Globus pallidus (tissue), 1 donor: ENCODE data around the gene CAPN12.
"Not testable (repeated sequence)": the region's sequence is repeated elsewhere in the genome, so short reads cannot be mapped to it uniquely, and the experiment has no call there.

Experiments used
- DNase-seq: peaks from one replicate; pipeline ENCODE4 v3.0.0-alpha.2; 2015; ENCODE audit warnings: low spot score

Gene CAPN12, protein sequence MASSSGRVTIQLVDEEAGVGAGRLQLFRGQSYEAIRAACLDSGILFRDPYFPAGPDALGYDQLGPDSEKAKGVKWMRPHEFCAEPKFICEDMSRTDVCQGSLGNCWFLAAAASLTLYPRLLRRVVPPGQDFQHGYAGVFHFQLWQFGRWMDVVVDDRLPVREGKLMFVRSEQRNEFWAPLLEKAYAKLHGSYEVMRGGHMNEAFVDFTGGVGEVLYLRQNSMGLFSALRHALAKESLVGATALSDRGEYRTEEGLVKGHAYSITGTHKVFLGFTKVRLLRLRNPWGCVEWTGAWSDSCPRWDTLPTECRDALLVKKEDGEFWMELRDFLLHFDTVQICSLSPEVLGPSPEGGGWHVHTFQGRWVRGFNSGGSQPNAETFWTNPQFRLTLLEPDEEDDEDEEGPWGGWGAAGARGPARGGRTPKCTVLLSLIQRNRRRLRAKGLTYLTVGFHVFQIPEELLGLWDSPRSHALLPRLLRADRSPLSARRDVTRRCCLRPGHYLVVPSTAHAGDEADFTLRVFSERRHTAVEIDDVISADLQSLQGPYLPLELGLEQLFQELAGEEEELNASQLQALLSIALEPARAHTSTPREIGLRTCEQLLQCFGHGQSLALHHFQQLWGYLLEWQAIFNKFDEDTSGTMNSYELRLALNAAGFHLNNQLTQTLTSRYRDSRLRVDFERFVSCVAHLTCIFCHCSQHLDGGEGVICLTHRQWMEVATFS

DNA sequence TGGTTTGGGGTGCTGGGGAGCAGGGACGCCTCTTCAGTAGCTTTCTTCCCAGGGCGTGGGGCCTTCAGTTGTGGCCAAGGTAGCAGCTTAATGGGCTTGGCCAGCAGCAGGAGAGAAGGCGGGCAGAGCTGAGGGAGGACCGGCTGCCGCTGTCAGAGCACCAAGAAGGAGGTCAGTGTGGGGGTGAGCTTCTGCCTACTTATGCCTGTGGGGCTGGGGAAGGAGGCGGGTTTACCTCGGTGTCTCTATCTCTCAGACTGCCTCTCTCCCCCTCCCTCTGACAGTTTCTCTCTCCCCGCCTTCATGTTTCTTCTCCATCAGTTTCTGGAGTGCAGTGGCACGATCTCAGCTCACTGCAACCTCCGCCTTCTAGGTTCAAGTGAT, at the start of gene CAPN12:
TSS of gene CAPN12 (minus strand) at position 177 of the 384 bp plus-strand sequence. CDS start 309 bp downstream, outside the sequence.
- no peak for DNase-seq

DNA sequence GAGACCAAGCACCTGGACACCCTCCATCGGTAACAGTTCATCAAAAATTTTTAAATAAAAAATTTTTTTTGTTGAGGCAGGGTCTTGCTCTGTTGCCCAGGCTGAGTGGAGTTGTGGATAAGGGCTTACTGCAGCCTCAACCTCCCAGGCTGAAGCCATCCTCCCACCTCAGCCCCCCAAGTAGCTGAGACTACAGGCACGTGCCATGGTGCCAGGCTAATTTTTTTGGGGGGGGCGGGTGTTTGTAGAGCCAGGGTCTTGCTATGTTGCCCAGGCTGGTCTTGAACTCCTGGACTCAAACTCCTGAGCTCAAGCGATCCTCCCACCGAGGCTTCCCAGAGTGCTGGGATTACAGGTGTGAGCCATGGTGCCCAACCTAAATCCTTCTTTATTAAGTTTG, 49.4 kb upstream of the CAPN12 start:
- no peak for DNase-seq

DNA sequence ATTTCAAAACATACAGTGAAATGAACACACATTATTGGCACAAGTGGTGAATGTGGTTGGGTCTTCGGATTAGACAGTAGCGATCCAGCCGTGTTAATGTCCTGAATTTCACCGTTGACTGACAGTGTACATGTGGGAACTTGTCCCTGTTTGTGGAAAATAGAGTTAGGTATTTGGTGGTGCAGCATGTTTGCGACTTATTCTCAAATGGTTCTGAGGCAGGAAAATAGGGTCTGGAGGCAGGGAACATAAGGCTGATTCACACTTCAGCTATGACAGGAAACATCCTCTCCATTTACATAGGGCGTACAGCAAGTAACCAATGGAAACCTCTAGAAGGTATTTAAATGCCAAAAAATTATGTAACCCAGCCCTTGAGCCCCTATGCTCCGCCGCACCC, 48.9 kb upstream of the CAPN12 start:
- DNase-seq, result no peak

DNA sequence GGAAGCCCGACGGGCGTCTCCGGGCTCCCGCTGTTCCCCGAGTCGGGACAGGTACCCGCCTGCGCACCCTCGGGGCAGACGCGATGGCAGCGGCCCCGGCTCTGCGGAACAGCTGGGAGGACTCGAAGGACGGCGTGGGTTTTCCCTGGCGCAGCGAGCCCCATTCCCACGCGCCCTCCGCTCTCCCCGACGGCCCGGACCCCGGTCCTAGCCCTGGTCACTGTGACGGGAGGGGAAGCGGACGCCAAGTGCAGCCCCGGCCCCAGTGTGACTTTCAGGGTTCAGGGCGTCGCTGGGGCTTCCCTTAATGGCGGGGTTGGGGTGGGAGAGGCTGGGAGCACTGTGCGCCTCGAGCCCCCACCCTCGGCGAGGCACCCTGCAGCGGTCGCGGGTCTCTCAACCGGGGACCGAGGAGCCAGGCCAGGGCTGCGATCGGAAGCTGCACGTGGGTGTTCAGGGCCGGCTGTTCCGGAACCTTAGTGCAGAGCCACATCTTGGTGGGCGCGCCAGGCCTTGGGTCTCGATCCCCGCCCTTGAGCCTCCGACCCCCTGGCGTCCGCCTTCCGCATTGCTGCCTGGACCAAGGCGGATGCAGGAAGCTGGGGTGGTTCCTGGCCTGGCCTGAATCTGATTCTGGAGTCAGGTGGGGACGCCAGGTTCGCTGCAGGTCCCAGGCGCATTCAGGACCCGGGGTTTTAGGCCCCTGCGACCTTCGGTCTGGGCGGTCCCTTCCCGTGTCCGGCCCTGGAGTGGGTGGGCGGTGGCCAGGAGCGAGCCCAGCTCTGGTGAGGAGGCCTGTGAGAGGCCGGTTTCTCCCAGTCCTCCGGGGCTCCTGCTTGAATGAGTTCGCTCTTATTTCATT, 48.2 kb upstream of the CAPN12 start:
- DNase-seq, result no peak

DNA sequence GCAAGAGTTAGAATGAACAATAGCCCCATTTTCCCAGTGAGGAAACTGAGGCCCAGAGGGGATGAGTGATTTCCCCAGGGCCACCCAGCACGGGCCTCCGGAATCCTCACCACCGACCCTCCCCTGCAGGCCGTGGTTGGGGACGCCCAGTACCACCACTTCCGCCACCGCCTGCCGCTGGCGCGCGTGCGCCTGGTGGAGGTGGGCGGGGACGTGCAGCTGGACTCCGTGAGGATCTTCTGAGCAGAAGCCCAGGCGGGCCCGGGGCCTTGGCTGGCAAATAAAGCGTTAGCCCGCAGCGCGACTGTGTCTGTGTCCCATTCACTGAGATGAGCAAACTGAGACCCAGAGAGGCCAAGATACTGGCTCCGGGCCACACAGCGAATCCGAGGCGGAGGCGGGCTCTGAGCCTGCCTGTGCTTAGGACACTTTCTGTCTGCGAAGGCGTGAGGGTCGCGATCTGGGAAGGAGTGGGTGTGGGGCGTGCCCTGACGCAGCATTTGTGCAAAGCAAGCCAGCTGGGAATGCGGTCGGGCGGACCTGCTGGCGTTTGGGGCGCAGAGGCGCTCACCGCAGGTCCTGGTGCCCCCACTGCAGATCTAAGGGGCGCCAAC, 47.3 kb upstream of the CAPN12 start:
- not testable (repeated sequence) for DNase-seq

DNA sequence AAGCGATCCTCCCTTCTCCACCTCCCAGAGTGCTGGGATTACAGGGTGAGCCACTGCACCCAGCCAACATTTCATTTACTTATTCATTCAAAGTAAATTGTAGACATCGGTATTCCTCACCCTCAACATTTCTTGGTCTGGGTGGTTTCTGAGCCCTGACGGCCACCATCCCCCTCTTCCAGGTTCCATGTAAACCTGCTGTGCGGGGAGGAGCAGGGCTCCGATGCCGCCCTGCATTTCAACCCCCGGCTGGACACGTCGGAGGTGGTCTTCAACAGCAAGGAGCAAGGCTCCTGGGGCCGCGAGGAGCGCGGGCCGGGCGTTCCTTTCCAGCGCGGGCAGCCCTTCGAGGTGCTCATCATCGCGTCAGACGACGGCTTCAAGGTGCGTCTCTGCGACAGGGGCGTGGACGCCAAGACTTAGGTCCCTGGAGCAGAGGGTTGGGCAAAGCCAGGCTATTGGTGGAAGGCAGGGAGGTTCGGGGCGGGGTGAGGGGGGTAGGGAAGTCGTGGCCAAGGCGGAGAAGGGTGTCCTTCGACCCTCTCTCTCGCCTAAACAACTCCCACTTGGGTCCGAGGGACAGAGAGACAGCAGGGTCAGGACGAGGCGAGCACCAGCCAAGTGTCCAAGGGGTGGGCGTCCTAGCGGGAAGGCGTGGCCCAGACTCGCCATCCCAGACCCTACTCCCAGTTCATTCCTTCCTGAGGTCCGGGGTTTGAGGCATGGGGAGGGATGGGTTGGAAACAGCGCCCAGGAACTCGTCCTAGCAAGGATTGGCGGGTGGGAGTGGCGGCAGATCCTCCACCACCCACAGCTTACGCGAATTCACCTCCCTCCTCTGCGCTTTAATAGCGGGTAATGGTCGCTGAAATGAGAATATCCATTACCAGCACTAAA, 46.5 kb upstream of the CAPN12 start:
- not testable (repeated sequence) for DNase-seq

DNA sequence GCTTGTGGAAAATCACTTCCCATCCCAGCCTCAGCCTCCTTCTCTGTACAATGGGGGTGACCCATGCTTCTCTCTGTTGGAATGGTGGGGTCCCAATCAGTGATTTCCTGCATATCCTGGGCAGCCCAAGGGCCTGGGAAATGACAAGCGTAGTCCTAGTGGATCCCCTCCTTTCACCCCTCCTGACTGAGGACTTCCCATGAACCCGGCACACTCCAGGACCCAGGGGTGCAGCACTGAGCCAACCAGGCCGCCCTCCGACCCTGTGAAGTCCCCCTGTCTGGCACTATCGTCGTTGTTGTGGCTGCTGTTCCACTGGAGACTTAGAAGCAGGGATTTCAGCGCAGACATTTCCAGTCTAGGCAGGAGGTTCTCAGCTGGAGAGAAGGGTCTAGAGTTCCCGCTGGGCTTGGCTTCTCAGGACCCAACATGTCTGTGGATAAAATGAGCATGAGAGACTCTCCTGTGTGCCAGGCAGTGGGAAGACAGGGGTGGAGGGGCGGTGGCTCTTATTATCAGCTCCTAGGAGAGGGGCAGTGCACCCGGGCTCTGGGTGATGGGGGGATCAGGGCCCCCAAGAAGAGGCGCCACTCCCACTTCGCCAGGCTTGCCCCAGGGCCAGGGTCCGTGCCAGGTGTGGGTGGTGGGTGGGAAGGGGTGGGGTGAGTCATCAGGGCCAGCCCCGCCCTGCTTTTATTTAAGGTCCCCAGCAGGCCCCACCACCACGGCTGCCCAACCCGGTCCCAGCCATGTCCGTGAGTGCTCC, 44.4 kb upstream of the CAPN12 start, which contains the start of gene LGALS7B:
TSS of gene LGALS7B (plus strand) at position 723 of the 766 bp plus-strand sequence. CDS start at position 750, 27 bp downstream.
- no peak for DNase-seq

DNA sequence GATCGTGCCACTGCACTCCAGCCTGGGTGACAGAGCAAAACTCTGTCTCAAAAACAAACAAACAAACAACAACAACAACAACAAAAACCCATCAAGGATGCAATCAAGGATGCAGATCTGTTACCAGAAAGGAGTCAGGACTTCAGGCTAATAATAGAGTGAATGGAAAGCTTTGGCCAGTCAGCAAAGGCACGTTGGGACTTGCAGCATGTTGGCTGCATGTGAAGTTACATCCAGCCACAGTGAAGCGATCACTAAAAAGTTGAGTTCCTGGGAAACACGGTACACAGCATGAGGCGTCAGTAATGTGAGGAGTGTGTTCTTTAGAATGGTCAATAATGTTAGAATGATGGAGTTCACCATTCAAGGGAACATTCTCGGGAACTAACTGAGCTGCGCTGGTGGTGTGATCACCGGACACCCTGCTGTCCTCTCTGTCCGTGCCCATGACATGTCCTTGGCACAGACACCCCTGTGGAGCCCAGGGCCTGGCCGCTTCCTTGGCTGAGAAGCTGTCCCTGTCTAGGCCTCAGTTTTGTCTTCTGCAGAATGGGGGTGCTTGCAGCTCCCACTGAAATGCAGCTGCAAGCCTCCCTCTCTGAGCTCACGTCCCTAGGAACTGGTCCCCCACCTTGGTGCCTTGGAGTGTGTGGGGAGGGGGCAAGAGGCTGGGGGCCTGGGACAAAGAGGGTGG, 42.4 kb upstream of the CAPN12 start:
- DNase-seq, result no peak

DNA sequence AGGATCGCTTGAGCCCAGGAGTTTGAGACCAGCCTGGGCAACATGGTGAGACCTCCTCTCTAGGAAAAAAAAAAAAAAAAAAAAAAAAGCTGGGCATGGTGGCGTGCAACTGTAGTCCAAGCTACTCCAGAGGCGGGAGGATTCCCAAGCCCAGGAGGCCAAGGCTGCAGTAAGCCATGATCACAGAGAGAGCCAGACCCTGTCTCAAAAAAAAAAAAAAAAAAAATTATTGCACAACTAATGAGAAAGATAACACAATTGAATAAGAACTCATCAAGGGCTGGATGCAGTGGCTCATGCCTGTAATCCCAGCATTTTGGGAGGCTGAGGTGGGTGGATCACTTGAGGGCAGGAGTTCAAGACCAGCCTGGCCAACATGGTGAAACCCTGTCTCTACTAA, 41.8 kb upstream of the CAPN12 start:
- DNase-seq, result not testable (repeated sequence)

DNA sequence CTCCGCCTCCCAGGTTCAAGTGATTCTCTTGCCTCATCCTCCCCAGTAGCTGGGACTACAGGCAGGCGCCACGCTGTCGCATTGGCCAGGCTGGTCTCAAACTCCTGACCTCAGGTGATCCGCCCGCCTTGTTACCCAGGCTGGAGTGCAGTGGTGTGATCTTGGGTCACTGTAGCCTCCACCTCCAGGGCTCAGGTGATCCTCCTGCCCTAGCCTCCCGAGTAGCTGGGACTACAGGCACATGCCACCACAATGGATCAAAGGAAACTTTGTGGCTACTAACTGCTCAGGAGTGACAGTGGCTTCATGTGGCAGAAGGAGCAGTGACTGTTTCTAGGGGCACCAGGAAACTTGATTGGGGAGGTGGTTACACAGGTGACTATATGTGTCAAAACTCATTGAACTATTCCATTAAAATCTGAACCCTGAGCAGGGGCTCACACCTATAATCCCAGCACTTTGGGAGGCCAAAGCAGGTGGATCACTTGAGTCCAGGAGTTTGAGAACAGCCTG, 41.0 kb upstream of the CAPN12 start:
- no peak for DNase-seq

DNA sequence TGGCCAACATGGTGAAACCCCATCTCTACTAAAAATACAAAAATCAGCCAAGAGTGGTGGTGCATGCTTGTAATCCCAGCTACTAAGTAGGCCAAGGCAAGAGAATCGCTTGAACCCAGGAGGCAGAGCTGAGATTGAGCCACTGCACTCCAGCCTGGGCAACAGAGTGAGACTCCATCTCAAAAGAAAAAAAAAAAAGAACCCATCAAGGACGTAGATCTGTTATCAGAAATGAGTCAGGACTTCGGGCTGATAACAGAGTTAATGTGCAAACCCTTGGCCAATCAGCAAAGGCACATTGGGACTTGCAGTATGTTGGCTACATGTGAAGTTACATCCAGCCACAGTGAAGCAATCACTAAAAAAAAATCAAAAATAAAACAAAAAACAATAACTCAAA, 40.0 kb upstream of the CAPN12 start:
- DNase-seq, result no peak

DNA sequence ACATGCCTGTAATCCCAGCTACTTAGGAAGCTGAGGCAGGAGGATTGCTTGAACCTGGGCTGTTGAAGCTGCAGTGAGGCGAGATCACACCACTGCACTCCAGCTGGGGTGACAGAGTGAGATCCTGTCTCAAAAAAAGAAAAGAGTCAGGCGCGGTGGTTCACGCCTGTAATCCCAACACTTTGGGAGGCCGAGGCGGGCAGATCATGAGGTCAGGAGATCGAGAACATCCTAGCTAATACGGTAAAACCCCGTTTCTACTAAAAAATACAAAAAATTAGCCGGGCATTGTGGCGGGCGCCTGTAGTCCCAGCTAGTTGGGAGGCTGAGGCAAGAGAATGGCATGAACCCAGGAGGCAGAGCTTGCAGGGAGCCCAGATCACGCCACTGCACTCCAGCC, 37.9 kb upstream of the CAPN12 start:
- DNase-seq, result not testable (repeated sequence)

DNA sequence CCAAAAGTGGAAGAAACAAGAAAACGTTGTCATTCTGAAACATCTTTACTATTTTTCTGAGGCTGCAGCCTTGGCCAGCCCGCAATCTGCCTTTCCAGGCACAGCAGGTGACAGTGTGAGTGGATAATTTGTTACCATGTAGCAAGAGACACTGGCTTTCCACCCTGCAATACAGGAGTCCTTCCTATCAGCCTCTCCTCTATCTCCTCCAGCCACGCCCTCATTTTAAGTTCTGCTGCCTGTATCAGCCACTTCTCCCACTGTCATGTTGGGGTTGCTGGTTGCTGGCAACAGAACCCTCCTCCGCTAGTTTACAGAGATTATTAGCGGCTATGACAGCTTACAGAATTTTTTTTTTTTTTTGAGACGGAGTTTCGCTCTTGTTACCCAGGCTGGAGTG, 36.8 kb upstream of the CAPN12 start:
- no peak for DNase-seq

DNA sequence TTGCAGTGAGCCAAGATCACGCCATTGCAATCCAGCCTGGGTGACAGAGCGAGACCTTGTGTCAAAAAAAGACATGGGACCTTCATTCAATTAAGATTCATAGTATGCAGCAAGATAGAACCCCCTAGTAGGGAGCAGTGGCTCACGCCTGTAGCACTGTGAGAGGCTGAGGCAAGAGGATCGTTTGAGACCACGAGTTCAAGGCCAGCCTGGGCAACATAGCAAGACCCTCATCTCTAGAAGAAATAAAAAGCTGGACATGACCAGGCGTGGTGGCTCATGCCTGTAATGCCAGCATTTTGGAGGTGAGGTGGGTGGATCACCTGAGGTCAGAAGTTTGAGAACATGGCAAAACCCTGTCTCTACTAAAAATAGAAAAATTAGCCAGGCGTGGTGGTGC, 36.2 kb upstream of the CAPN12 start:
- no peak for DNase-seq

DNA sequence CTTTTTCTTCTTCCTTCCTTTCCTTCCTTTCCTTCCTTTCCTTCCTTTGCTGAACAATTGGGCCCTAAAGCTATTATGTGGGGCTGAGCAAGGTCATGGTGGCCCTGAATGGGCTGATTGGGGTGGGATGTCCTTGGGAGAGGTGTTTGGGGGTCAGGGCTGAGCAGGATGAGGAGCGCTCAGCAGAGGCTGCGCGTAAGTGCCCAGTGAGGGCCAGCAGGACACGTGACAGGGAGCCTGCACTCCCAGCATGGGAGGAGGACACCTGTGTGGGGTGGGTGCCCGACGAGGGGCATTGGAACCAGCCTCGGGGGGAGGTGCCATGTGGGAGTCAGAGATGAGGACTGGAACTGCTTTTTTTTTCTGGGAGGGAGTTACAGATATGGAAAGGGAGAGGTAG, 34.5 kb upstream of the CAPN12 start:
- DNase-seq, result no peak

DNA sequence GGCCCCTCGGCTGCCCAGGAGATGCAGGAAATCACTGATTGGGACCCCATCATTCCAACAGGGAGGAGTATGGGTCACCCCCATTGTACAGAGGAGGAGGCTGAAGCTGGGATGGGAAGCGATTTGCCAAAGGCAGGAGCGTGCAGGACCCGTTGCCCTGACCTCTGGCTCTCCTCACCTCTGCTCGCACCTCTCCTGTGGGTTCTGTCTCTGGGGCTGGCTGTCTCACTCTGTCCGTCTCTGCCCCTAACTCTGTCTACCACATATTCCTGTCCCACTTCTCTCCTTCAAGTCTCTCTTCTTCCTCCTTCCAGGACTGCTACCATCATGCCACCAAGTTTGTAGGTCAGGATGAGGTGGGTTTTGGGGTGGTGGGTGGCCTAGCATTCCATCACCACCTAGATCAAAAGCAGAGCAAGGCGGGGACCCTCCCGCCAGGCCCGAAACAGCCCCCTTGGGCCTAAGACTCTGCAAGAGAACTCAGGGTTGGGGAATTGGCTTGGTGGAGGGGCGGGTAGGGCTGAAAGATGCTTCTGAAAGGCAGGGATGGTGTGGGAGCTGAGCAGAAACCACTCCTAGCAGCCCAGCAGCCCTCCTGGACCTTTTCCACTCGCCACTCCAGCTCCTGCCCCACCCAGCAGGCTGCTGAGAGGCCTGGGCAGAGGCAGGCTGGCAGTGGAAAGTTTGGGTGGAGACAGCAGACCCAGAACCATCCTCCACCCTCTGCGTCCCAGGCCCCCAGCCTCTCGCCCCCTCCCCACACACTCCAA, 30.1 kb upstream of the CAPN12 start:
- DNase-seq, result no peak

DNA sequence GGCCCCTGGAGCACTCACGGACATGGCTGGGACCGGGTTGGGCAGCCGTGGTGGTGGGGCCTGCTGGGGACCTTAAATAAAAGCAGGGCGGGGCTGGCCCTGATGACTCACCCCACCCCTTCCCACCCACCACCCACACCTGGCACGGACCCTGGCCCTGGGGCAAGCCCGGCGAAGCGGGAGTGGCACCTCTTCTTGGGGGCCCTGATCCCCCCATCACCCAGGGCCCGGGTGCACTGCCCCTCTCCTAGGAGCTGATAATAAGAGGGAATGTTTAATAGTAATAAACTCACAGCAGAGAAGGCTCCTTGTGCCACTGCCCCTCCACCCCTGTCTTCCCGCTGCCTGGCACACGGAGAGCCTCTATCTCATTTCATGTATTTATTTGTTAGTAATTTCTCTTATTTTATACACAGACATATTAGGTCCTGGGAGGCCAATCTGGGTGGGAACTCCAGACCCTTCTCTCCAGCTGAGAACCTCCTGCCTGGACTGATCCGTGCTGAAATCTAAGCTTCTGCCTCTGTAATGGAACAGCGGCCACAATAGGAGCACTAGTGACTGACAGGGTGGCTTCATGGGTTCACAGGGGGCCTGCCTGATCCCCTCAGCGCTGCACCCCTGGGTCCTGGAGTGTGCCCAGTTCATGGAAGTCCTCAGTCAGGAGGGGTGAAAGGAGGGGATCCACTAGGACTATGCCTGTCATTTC, 29.3 kb upstream of the CAPN12 start, which contains the start of gene LGALS7:
TSS of gene LGALS7 (minus strand) at position 49 of the 709 bp plus-strand sequence. CDS start at position 24, 25 bp downstream.
- no peak for DNase-seq

DNA sequence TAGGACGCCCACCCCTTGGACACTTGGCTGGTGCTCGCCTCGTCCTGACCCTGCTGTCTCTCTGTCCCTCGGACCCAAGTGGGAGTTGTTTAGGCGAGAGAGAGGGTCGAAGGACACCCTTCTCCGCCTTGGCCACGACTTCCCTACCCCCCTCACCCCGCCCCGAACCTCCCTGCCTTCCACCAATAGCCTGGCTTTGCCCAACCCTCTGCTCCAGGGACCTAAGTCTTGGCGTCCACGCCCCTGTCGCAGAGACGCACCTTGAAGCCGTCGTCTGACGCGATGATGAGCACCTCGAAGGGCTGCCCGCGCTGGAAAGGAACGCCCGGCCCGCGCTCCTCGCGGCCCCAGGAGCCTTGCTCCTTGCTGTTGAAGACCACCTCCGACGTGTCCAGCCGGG, 27.3 kb upstream of the CAPN12 start:
- DNase-seq, result not testable (repeated sequence)
